NCI-H510A treated with DMSO at 0.1 percent for 48 hours (cell line): ENCODE data around the gene TANC1.
"Not testable (repeated sequence)": the region's sequence is repeated elsewhere in the genome, so short reads cannot be mapped to it uniquely, and the experiment has no call there.

Experiments
- DNase-seq: peaks from one replicate; lab custom pipeline; 2025; lab: John Stamatoyannopoulos, UW

TANC1 gene

DNA sequence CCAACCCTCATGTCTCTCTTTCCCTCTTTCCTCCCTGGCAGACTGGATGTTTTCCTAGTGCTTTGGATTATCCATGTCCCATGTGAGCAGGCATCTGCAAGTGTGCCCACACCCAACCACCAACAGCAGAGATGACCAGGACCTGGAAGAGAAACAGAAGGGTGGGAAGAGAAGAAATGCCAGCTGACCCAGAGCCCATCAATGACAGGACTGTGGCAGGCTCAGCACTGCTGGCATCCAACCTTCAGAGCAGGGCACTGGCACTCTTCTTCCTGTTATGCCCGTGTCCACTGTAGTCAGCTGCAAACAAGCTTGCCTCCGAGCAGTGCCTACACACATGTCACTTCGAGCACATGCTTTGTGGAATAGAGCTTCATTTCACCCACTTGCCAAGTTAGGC lies 121.1 kb downstream of the TANC1 start:
- DNase-seq: no peak

DNA sequence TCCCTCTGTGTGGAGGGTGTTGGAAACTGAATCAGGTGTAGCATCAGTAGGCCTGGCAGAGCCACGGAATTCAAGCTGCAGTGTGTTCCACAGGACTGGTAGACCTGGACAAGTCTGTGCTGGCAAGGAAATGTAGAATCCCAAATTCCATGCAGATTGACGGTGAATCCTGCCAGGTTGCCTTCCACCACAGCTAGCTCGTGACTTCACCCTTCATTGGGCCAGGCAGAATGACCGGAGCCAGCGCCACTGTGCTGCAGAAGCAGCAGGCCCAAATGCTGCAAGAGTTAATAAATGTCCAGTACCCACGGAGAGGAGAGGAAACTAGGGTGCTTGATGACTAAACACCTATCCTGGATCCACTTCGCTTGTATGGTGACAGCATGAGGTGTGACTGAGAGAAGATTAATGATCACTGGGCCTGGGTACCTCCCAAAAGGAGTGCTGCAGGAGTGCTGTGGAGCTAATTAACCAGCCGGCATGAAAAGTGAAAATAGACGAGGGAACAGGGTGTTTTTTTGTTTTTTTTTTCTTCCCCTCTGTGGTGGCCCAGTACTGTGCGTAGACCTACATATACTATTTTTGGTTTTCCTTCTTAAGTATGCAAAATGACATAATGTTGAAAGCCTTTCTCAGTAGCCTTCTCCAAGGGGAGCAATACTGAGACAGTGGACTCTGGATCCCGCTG lies 122.2 kb downstream of the TANC1 start:
- no peak for DNase-seq

DNA sequence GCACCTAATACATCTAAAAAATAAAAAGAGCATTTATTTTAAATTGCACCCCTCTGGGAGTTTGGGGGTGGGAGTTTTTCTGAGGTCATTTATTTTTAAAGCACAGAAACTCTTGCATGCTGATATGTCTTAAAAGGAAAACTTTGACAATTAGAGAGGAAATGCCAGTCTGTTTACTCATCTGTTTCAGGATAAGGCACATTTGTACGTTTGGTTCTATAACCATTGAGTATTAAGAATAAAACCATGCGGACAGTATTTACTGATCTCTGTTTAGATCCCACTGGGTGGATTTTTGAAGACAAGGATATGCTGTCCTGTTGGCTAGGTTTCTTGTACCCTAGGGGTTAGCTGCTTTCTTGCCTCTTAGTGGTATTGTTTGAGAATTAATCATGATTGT lies 122.9 kb downstream of the TANC1 start:
- no peak for DNase-seq

DNA sequence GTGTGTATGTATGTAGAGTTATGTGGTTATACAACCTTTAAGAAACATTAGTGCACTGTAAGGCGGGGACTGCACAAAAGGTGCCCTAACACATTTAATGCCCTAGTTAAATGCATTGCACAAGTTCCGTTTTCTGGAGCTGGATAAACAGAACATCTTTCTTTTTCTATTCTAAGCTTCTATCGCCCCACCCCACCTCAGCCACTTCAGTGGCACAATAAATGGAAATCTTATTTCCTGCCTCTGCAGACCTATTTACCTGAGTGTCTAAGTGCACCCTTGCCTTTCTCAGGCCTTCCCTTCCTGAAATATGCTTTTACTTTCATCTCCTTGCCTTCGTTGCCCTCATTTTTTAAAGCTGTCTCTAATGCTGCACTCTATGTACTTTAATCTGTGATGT lies 123.5 kb downstream of the TANC1 start:
- DNase-seq: no peak

DNA sequence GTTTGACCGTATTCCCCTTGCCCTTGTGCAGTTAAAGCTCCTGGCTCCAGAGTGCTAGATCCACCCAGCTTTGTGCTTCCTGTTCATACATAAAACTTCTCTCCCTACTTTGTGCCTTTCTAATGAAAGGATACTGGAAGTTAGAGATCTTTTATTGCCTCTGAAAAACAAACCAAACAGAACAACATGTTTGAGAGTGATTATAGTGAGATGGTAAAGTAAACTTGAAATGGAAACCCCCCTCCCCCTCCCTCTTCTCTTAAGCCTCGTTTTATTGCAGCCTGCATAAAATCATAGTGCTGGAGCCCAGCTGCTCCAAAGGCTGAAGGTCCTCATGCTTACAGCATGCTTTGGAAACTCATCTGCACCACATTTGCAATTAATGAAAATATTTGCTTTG lies 125.1 kb downstream of the TANC1 start:
- DNase-seq: peak; percentile 57

DNA sequence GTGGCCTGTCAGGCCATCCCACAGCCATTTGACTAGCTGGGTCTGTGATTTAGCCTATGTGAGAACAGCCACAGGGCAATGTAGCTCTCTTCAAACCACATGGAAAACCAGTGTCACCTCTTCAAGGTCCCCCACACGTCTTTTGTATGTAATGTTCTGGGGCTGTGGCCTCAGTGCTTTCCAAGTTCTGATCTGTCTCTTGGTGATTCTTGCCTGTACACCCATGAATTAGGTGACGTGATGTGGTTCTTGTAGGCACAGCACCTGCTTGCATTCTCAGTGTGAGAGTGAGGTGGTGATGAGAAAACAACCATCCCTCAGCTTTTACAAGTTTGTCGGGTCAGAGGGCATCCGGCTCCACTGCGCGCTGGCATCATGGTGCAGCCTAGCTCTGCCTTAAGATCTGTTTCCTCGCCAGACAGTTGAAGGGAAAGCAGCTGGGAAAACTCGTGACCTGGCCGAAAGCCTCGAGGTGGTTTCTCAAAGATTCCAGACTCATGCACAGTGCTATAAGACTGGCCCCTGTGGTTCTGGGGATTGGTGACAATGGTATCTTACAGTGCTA lies 125.8 kb downstream of the TANC1 start:
- no peak for DNase-seq

DNA sequence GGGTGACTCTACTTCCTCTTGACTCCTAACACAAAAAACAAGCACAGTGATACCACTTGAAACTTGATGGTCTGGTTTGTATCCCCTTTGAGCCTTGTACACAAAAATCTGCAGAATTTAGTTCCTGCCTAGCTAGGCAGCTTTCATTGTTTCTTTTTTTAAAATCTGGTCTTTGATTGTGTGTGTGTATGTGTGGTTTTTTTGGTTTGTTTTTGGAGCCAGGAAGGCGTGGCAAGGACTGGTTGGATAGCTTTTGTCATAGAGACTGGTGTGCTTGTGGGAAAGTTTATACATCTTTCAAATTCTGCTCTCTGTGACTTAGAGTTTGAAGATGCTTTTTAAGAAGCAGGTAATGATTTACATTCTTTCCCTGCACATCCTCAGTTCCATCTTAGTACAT lies 127.4 kb downstream of the TANC1 start:
- no peak for DNase-seq

DNA sequence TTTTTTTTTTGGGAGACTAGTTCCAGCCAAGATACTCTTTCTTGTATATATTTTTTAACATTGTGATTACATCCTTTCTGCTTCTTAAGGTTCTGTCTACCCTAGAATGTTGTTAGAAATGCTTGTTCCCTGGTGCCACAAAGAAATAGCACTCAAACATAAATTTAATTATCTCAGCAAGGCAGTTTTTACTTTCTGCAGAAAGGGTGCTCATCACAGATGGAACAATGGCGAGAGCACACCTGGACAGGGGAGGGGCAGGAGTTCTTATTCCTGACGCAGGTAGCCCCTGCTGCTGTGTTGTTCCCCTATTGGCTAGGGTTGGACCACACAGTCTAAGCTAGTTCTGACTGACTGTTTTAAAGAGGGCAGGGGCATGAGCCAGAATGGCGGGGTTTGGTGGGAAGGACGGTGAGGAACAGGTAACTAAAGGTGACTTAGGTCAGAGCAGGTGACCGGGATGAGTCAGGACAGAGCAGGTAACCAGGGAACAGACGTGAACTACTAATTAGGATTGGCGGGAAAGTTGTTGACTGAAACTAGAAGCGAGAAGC lies 127.9 kb downstream of the TANC1 start:
- not testable (repeated sequence) for DNase-seq

DNA sequence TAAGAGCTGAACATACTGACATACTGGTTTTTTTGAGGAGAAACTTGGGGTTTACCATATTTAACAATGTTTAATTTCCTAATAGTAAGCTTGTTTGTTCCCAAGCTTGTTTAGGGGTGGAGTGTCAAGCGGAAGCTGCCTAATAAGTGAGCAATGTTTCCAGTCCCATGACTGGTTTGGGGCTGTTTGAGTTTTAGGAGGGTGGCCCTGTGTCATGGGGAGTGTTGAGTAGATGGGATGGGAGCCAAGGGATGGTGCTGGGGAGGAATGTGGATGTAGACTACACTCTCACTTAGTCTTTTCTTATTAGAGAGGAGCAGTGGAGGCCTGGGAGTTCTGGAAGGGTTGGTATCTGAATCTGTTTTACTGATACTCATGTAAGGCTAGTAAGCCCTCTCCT lies 128.5 kb downstream of the TANC1 start:
- DNase-seq: no peak

DNA sequence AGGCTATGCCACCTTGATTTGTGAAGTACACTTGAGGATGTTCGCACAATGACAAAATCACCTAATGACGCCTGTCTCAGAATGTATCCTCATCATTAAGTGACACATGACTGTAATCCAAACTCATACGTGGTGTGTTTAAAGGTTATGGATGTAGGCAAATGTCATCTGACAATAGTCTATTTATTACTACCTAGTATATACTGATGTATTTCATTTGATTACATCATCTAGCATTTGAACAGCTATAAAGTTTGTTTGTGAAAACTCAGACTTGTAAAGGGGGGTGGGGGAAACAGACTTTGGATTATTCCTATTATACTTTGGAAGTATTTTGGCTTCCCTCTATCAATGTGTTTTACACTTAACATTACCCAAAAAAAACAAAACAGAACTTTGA lies 129.9 kb downstream of the TANC1 start:
- DNase-seq: peak; percentile 56

DNA sequence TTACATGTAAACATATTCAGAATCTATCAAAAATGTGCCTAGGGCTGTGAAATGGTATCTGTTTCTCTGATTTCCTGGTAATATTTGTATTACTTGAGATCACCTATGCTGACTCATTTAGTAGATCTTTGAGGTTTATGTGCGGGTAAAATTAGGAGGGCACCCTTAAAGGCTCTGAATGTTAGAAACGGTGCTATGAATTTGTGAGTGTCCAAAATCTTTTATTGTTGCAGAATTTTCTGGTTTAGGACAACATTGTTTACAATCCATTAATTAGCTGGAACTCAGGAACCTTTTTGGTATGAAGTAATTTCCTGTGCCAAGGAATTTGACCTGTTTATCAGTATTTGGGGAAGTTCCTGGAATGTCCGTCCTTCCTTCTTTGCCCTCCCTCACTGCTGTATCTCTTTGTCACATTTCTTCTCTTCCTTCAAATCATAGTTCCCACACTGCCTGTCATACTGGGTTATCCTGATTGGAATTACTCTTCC lies 130.5 kb downstream of the TANC1 start:
- DNase-seq: no peak

DNA sequence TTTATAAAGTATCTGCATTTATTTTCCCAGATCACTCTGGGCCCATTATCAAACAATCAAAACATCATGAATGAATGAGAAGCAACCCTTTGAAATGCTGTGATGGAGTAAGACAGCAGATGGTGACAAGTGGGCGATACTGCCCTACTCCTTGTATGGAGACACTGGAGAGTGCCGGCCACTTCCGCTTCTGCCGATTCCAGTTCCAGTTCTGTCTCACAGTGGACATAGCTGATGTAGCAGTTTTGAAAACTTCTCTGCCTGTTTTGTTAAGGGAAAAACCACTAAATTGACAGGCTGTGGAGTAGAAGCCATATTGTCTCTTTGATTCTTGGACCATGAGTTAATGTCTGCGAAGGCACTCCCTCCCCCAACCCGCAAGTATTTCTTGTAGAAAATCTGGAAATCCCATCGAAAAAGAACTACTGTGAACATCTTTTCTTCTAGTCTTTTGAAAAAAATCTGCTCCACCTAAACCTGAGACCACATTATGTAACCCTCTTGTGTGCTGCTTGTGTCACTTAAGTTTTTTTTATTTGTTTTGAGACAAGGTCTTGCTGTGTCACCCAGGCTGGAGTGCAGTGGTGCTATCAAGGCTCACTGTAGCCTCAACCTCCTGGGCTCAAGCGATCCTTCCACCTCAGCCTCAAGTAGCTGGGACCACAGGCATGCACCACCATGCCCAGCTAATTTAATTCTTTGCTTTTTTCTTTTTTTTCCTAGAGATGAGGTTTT lies 133.5 kb downstream of the TANC1 start:
- DNase-seq: peak; percentile 44

DNA sequence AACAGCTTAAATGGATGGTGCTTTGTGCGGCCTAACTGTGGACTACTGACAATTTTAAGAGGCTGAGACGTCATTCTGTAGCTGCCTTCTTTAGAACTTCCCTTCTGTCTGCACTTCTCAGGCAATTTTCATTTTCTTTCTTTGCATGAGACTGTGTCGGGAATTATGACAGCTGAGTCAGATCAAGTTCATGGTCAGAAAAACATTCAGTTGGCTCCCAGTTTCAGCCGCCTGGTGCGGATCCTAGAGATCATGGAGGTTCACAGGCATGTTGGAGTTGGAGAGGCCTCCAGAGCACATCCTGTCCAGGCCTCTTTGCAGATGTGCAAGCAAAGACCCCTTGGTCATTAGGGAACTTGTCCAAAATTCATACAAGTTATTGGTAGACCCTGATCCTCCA lies 135.0 kb downstream of the TANC1 start:
- DNase-seq: no peak

DNA sequence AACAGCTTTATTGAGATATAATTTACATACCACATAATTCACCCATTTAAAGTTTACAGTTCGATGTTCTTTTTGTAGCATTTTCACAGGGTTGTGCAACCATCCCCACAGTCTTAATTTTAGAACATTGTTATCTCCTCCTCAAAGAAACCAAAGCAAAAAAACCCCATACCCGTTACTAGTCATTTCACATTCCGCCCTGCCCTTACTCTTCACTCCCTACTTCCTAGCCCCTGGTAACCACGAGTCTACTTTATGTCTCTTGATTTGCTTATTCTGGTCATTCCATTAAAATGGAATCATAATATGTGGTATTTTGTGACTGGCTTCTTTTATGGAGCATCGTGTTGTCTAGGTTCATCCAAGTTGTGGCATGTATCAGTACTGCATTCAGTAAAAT lies 137.7 kb downstream of the TANC1 start:
- DNase-seq: no peak

DNA sequence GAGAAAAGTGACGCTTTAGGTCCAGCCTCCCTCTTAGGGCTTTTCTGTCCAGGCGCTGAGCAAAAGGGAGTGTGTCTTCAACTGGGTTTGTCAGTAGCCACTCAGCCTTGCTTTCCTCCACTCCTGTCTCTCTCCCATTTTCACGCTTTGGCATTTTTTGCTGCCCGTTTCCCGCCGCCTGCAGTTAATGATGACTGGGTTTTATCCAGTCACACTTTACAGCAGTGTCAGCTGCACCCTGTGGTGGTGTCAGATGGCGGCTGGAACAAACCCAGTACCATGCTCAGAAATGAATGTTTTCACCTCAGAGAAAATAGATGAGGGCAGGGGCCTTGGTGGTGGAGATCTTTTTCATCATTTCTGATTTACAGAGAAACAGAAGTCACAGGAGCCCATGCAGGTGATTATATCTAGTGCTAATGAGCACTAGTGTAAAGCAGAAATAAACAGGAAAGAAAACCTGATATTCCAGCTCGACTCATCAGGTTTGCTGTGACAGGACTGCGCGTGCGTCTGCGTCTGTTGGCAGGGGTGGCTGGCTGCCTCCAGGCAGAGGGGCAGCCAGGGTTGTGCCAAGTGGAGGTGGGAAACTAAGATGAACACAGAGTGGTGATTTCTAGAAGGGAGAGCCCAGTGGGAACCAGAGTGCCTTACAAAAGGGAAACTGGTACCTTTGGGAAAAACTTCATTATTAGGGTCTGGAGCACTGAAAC lies 139.9 kb downstream of the TANC1 start:
- DNase-seq: peak; percentile 34

DNA sequence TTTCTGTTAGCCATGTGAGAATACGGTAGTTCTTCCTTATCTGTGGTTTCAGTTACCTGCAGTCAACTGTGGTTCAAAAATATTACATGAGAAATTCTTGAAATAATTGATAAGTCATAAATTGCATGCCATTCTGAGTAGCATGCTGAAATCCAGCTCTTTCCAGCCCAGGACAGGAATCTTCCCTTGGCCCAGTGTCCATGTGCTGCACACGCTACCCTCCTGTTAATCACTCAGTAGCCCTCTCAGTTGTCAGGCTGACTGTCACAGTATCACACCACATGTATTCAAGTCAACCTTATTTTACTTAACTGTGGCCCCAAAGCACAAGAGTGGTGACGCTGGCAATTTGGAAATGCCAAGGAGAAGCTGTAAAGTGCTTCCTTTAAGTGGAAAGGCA lies 141.1 kb downstream of the TANC1 start:
- DNase-seq: no peak

DNA sequence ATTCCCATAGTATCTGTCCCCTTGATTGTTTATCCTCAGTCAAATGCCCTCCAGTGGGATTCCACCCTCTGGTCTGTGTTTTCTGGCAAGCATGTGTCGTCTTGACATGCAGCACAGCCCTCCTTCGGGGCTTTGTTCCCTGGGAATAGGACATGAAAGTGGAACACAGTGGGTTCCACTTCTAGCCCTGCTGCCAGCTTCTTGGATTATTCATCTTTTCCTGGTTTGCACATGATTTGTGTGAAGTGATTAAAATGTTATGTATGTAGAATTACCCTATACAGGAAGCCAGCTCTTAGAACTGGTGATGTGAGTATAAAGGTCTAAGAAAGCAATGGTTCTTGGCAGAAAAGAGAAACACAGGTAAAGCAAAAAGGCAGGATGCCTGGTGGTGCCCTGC lies 142.3 kb downstream of the TANC1 start:
- no peak for DNase-seq

DNA sequence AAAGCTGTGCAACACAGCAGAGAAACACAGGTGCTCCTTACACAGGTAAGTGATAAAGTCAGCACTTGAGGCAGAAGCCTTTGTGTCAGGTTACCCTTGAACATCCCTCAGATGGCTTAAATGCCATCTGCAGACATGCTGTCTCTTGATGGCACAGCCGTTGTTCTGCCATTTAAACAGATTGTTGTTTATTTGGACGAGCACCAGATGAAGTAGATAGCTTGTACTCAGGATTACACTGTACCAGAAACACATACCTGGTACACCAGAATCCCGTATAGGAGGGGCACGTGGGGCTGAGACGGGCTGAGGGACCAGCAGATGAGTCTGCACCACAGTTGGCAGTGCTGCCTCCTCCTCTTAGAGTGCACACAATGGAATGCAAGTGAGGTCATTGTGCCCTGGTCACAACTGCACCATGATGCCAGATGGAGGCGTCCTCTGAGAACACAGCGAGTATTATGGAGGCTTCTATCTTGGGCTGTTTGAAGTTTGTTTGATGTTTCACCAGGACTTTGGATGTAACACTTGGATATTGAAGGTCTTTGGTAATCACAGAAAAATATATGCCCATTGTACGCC lies 143.0 kb downstream of the TANC1 start:
- peak; percentile 57 for DNase-seq

DNA sequence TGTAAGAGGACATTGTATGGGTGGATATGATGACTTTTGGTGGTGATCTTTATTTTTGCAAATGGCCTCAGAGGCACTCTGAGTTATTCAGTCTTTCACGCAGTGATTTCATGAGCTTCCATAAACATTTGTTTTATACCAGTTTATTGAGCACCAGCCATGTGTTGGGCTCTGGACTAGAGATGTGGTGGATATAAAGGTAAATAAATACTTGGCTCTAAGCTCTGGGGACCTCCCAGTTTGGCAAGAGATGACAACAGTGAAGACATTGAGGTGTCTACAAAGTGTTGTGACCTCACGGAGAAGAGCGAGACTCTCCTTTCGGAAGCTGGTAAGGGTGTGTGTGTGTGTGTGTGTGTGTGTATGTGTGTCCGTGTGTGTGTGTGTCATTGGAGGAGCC lies 146.4 kb downstream of the TANC1 start:
- no peak for DNase-seq

DNA sequence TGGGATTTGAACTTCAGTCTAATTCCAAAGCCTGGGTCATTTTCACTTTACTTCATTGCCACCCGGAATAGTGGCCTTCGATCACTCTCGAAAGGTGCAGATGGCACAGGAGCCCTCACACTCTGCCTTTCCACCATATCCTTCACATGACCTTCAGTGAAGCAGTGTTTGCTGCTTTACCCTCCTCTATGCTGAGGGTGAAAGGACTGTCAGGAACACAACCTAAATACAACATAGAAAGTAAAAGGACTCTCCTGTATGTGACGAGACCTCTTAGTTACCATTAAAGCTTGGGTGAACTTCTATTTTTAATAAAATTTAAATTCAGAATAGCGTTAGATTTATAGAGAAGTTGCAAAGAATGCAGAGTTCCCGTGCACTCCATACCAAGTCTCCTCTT lies 148.5 kb downstream of the TANC1 start:
- DNase-seq: no peak

DNA sequence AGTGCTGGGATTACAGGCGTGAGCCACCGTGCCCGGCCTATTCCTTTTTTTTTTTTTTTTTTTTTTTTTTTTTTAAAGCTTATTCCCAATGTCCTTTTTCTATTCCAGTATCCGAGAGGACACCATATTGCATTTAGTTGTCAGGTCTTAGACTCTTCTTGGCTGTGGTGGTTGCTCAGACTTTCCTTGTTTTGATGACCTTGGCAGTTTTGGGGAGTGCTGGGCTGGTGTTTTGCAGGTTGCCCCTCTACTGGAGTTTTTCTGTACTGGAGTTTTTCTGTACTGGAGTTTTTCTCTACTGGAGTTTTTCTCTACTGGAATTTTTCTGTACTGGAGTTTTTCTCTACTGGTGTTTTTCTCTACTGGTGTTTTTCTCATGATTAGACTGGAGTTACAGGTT lies 149.2 kb downstream of the TANC1 start:
- no peak for DNase-seq
